ENCODE results near the gene ENG. TPM values are rescaled to one million over a fixed set of nuclear protein-coding genes. Genes with fewer than 3 reads are reported as not detected.
A peak's percentile ranks its signal among the peaks of the same experiment; 100 is the strongest.

Gene ENG
- total and polyA plus RNA-seq, 2 of the 4 experiments (the other 2 are of a cell fraction): 3.6 to 83.3 TPM

DNA sequence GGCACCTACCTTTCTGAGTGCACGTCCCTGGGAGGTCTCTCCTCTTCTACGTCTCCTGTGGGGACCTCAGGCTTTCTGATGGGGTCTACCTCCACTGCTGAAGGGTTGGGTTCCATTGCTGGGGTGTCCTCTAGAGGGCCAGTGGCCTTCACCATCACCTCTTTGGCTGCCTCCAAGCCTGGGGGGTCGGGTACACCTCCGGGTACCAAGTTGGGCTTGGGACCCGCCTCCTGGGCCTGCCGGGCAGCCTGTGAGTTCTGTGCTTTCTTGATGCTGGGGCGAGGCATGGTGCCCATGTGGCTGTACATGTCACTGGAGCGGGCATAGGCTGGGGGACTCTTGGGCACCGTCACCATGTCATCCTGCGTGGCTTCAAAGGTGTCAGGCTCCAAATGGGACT is 80.5 kb downstream of the ENG start:
- H2AK5ac ChIP-seq (ENCODE audit: low read depth, low read length): no peak overlapping the region
- H4K5ac ChIP-seq (ENCODE audit: low read depth, low read length): no peak overlapping the region
- ATAC-seq (ENCODE audit: low read depth) (no peak), DNase-seq (no peak)
- intact Hi-C loops (cut with micrococcal nuclease): no loop called here
- no peak overlapping the region for H2BK5ac ChIP-seq (ENCODE audit: low read depth, low read length, poor library complexity, severe bottlenecking)
- H3K27me3 ChIP-seq (ENCODE audit: control insufficient read depth, insufficient read depth, low read length): peaks cover 11% of the 10 kb centered on the region
- no TSS peak for BruUV-seq (replicated peaks)
- H3K56ac ChIP-seq (ENCODE audit: extremely low read depth, insufficient read depth, low read length): no peak overlapping the region
- no peaks in the 10 kb centered on the region for H3K9me3 ChIP-seq (ENCODE audit: control insufficient read depth, insufficient read depth, low read length)
- H2AFZ ChIP-seq (replicated peaks; ENCODE audit: low read length, poor library complexity): no peak overlapping the region
- dilution Hi-C loops (cut with HindIII; ENCODE audit: low sequenced_read_pairs, unreplicated experiment): no loop called here
- no peaks in the 10 kb centered on the region; the same call in 1 of the 2 replicates for H3K9me1 ChIP-seq (ENCODE audit: insufficient read depth, low read length)
- ChIA-PET CTCF (no interaction called here), POLR2A (ENCODE audit: unreplicated experiment) (no interaction called here)
- H3K36me3 ChIP-seq (ENCODE audit: control insufficient read depth, insufficient read depth, low read length): no peaks in the 10 kb centered on the region
- H3K4me3 ChIP-seq (ENCODE audit: insufficient read depth, low read depth, low read length): no peak overlapping the region
- no peak overlapping the region for H3K4ac ChIP-seq (ENCODE audit: low read depth, low read length)
- no peak overlapping the region for H2BK15ac ChIP-seq (ENCODE audit: low read depth, low read length)
- TF ChIP-seq CEBPB (IDR thresholded peaks at IDR 0.05; ENCODE audit: low read depth, low read length): no peak
- no peak for TF ChIP-seq POLR2A (IDR thresholded peaks at IDR 0.05; ENCODE audit: low read depth, low read length)
- no peak for TF ChIP-seq MAZ (IDR thresholded peaks at IDR 0.05; ENCODE audit: borderline replicate concordance, low read depth, low read length)
- no peak for TF ChIP-seq NFE2L2 (IDR thresholded peaks at IDR 0.05; ENCODE audit: low read depth, low read length)
- TF ChIP-seq RCOR1 (IDR thresholded peaks at IDR 0.05; ENCODE audit: insufficient replicate concordance, low read length): no peak
- no peak for TF ChIP-seq SMC3 (IDR thresholded peaks at IDR 0.05; ENCODE audit: low read depth, low read length)
- TF ChIP-seq BHLHE40 (IDR thresholded peaks at IDR 0.05; ENCODE audit: low read depth, low read length): no peak
- TF ChIP-seq FOS (IDR thresholded peaks at IDR 0.05; ENCODE audit: low read depth, low read length): no peak
- TF ChIP-seq USF2 (IDR thresholded peaks at IDR 0.05; ENCODE audit: low read depth, low read length): no peak
- no peak for TF ChIP-seq MXI1 (IDR thresholded peaks at IDR 0.05; ENCODE audit: borderline replicate concordance, low read depth, low read length)
- no peak for TF ChIP-seq CHD1 (IDR thresholded peaks at IDR 0.05; ENCODE audit: low read depth, low read length)
- TF ChIP-seq RAD21 (IDR thresholded peaks at IDR 0.05; ENCODE audit: low read length): no peak
- no peak for TF ChIP-seq CTCF (conservative IDR thresholded peaks at IDR 0.05; ENCODE audit: low read depth, low read length)
- TF ChIP-seq ELK1 (IDR thresholded peaks at IDR 0.05; ENCODE audit: borderline replicate concordance, low read depth, low read length): no peak
- no peak for TF ChIP-seq RFX5 (IDR thresholded peaks at IDR 0.05; ENCODE audit: low read depth, low read length)
- no peaks in the 10 kb centered on the region for H3K79me1 ChIP-seq (ENCODE audit: low read depth in 1 of 2, low read length in 2 of 2)
- H3K18ac ChIP-seq (ENCODE audit: low read depth, low read length): no peak overlapping the region
- H3K4me2 ChIP-seq (ENCODE audit: low read depth, low read length): no peak overlapping the region
- no peaks in the 10 kb centered on the region for H4K20me1 ChIP-seq (ENCODE audit: insufficient read depth, low read length)
- no peak overlapping the region for H4K91ac ChIP-seq (ENCODE audit: insufficient read depth, low read depth, low read length)
- H3K14ac ChIP-seq (replicated peaks; ENCODE audit: low read depth, low read length): no peak overlapping the region
- no peak overlapping the region for H3K23ac ChIP-seq (ENCODE audit: low read depth, low read length)
- H2AK9ac ChIP-seq (replicated peaks; ENCODE audit: low read depth, low read length, poor library complexity): peak overlapping the region; percentile 42
- H3K27ac ChIP-seq (ENCODE audit: insufficient read depth, low read length): no peak overlapping the region
- H2BK120ac ChIP-seq (ENCODE audit: low read depth, low read length): no peak overlapping the region
- no peaks in the 10 kb centered on the region; the same call in 1 of the 2 replicates for H3K4me1 ChIP-seq (ENCODE audit: control insufficient read depth, insufficient read depth, low read length)
- no peak overlapping the region for H2BK20ac ChIP-seq (ENCODE audit: low read depth, low read length)
- H4K8ac ChIP-seq (ENCODE audit: low read depth in 2 of 2, low read length in 2 of 2): no peak overlapping the region
- in situ Hi-C loops (cut with MboI; ENCODE audit: low sequenced_read_pairs): no loop called here
- WGBS, 2 experiments (ENCODE audit: extremely low coverage in 2 of 2, insufficient read length in 1 of 2): 83% methylated on average over 2 of the region's 10 CpGs; no CpG with 5 or more reads in 1 of the 2 experiments
- H3K9ac ChIP-seq (ENCODE audit: low read depth, low read length): no peak overlapping the region
